ENCODE data around the gene TMEM9.

- TF ChIP-seq CTCF (conservative IDR thresholded peaks at IDR 0.05; ENCODE audit: low read length) = no peak
- no peak for TF ChIP-seq EZH2phosphoT487 (IDR thresholded peaks at IDR 0.05; ENCODE audit: borderline replicate concordance, low read depth, low read length)
Measured at GRCh38 chr1:201139306-201139705, 15.0 kb downstream of the TMEM9 start.

Measured in OCI-LY7 (cell line).